Caco-2 (cell line): ENCODE measurements around the gene SEC14L6. TPM values are rescaled to one million over a fixed set of nuclear protein-coding genes. Genes with fewer than 3 reads are reported as not detected.

ENCODE experiments used
- BruUV-seq: library from RNA; stranded (reverse); fragments of 400-500 nt; replicated peaks from 2 replicates; lab custom pipeline; 2021; lab: Mats Ljungman, UMichigan
- CTCF ChIA-PET: fragments of 300-600 bp; sonication (Branson Sonifier 250); formaldehyde crosslinking; loops from one replicate; lab custom pipeline; 2022; ENCODE audit warnings: antibody characterized with exemption; lab: Charles Lee
- POLR2A ChIA-PET: fragments of 300-600 bp; sonication (Branson Sonifier 250); formaldehyde crosslinking; loops from one replicate; lab custom pipeline; 2022; ENCODE audit warnings: antibody characterized with exemption; lab: Charles Lee
- DNase-seq, 2 experiments: peaks; one replicate each; pipeline versions ENCODE4 v3.0.0 to v3.0.0-alpha.2; 2020 to 2022
- H3K27me3 ChIP-seq: replicated peaks from 2 replicates; pipeline ENCODE4 v1.6.0; 2011; ENCODE audit warnings: low read length; ENCODE audit not compliant: control insufficient read depth, insufficient read depth
- H3K36me3 ChIP-seq: 2 replicates; pipeline ENCODE4 v1.5.1; 2011; ENCODE audit warnings: low read length; ENCODE audit not compliant: control insufficient read depth, insufficient read depth
- H3K4me1 ChIP-seq: fragments of 250-450 bp; sonication (Bioruptor Pico); 2 replicates; pipeline ENCODE4 v1.5.1; 2020; ENCODE audit warnings: mild to moderate bottlenecking
- H3K4me3 ChIP-seq: 2 replicates; pipeline ENCODE4 v1.5.1; 2011; ENCODE audit warnings: low read depth, mild to moderate bottlenecking, control low read depth, low read length
- H3K9me3 ChIP-seq: fragments of 250-450 bp; sonication (Bioruptor Pico); 2 replicates; pipeline ENCODE4 v1.5.1; 2020; ENCODE audit warnings: mild to moderate bottlenecking, moderate library complexity
- H3K27ac Mint-ChIP-seq: one replicate; pipeline ENCODE4 v1.8.0; 2022; ENCODE audit warnings: mixed read lengths; ENCODE audit not compliant: unreplicated experiment
- H3K27me3 Mint-ChIP-seq: one replicate; pipeline ENCODE4 v1.8.0; 2022; ENCODE audit warnings: mixed read lengths; ENCODE audit not compliant: insufficient read depth, unreplicated experiment
- H3K36me3 Mint-ChIP-seq: one replicate; pipeline ENCODE4 v1.8.0; 2022; ENCODE audit warnings: mild to moderate bottlenecking, mixed read lengths; ENCODE audit not compliant: insufficient read depth, unreplicated experiment
- H3K4me1 Mint-ChIP-seq: one replicate; pipeline ENCODE4 v1.8.0; 2022; ENCODE audit warnings: low read depth, mixed read lengths; ENCODE audit not compliant: unreplicated experiment
- H3K4me3 Mint-ChIP-seq: one replicate; pipeline ENCODE4 v1.8.0; 2022; ENCODE audit warnings: mild to moderate bottlenecking, moderate library complexity, mixed read lengths; ENCODE audit not compliant: unreplicated experiment
- H3K9me3 Mint-ChIP-seq: one replicate; pipeline ENCODE4 v1.8.0; 2022; ENCODE audit warnings: mixed read lengths; ENCODE audit not compliant: unreplicated experiment
- CTCF ChIP-seq, 2 experiments: fragments of 200-600 bp in 1 of 2; IDR thresholded peaks; 1 replicate in 1 of 2; 2 replicates in 1 of 2; pipeline versions ENCODE4 v1.5.1 to v1.8.0; 2011 to 2022; ENCODE audit warnings: antibody characterized with exemption in 1 of 2, control low read depth in 1 of 2, inconsistent platforms in 1 of 2, low read depth in 1 of 2, low read length in 1 of 2, mild to moderate bottlenecking in 1 of 2, moderate library complexity in 1 of 2; ENCODE audit not compliant: insufficient read depth in 1 of 2, severe bottlenecking in 1 of 2, unreplicated experiment in 1 of 2
- intact Hi-C: fragments of 100-400 bp; cut with micrococcal nuclease; formaldehyde crosslinking; loops from one replicate; pipeline ENCODE4 v1.10.0; 2022; ENCODE audit not compliant: unreplicated experiment
- total RNA-seq: library from RNA; stranded (reverse); gene quantifications from 2 replicates; pipeline ENCODE4 v1.2.3, GENCODE V29; 2022

SEC14L6 gene
- total RNA-seq, 1 experiment from 2014 or later, result 0.14 TPM

GRCh38 chr22:30584441-30584840 lies 37.9 kb upstream of the SEC14L6 start:
- H3K4me1 Mint-ChIP-seq, result no peaks in the 10 kb centered on the region
- Histone ChIP-seq H3K4me1 (no peaks in the 10 kb centered on the region), H3K4me3 (no peak overlapping the region), H3K36me3 (peaks cover 2% of the 10 kb centered on the region; the same call in 1 of the 2 replicates), H3K27me3 (no peaks in the 10 kb centered on the region), H3K9me3 (no peaks in the 10 kb centered on the region)
- H3K27me3 Mint-ChIP-seq, result no peaks in the 10 kb centered on the region
- no peak overlapping the region for H3K4me3 Mint-ChIP-seq
- POLR2A ChIA-PET, result no interaction called here
- intact Hi-C loops, result no loop called here
- H3K36me3 Mint-ChIP-seq, result peaks cover 75% of the 10 kb centered on the region
- no peaks in the 10 kb centered on the region for H3K9me3 Mint-ChIP-seq
- no peak for TF ChIP-seq CTCF (IDR thresholded peaks at IDR 0.05; ENCODE audit: insufficient read depth in 1 of 2, low read depth in 1 of 2, low read length in 1 of 2, severe bottlenecking in 1 of 2, unreplicated experiment in 1 of 2)
- CTCF ChIA-PET, result no interaction called here
- H3K27ac Mint-ChIP-seq, result no peak overlapping the region
- BruUV-seq, result no TSS peak
- no peak for DNase-seq

- no peaks in the 10 kb centered on the region for H3K9me3 Mint-ChIP-seq
- no peaks in the 10 kb centered on the region for H3K4me1 Mint-ChIP-seq
- intact Hi-C loops, result no loop called here
- Histone ChIP-seq H3K9me3 (no peaks in the 10 kb centered on the region), H3K4me1 (no peaks in the 10 kb centered on the region), H3K4me3 (no peak overlapping the region), H3K36me3 (peaks cover 4% of the 10 kb centered on the region; the same call in 1 of the 2 replicates), H3K27me3 (no peaks in the 10 kb centered on the region)
- H3K27me3 Mint-ChIP-seq, result no peaks in the 10 kb centered on the region
- CTCF ChIA-PET, result no interaction called here
- H3K27ac Mint-ChIP-seq, result no peak overlapping the region
- peaks cover 71% of the 10 kb centered on the region for H3K36me3 Mint-ChIP-seq
- H3K4me3 Mint-ChIP-seq, result no peak overlapping the region
- no TSS peak for BruUV-seq
- no peak for DNase-seq
- no peak for TF ChIP-seq CTCF (IDR thresholded peaks at IDR 0.05; ENCODE audit: insufficient read depth in 1 of 2, low read depth in 1 of 2, low read length in 1 of 2, severe bottlenecking in 1 of 2, unreplicated experiment in 1 of 2)
- POLR2A ChIA-PET, result no interaction called here
Observed at GRCh38 chr22:30582788-30583545, 36.4 kb upstream of the SEC14L6 start.

- no peaks in the 10 kb centered on the region for H3K27me3 ChIP-seq
- no TSS peak for BruUV-seq
- no peaks in the 10 kb centered on the region for H3K4me1 ChIP-seq
- no peaks in the 10 kb centered on the region for H3K9me3 ChIP-seq
- DNase-seq, result no peak
- Mint-ChIP-seq H3K4me3 (no peak overlapping the region), H3K36me3 (peaks cover 68% of the 10 kb centered on the region), H3K4me1 (no peaks in the 10 kb centered on the region), H3K27me3 (no peaks in the 10 kb centered on the region), H3K9me3 (no peaks in the 10 kb centered on the region), H3K27ac (no peak overlapping the region)
- POLR2A ChIA-PET, result no interaction called here
- no peak overlapping the region for H3K4me3 ChIP-seq
- no peak for TF ChIP-seq CTCF (IDR thresholded peaks at IDR 0.05; ENCODE audit: insufficient read depth in 1 of 2, low read depth in 1 of 2, low read length in 1 of 2, severe bottlenecking in 1 of 2, unreplicated experiment in 1 of 2)
- peaks cover 4% of the 10 kb centered on the region; the same call in 1 of the 2 replicates for H3K36me3 ChIP-seq
- intact Hi-C loops, result no loop called here
- CTCF ChIA-PET, result no interaction called here
Observed at GRCh38 chr22:30582051-30582450, 35.5 kb upstream of the SEC14L6 start.
